ENCODE measurements around the gene RTN4RL1. TPM values are rescaled to one million over a fixed set of nuclear protein-coding genes. Genes with fewer than 3 reads are reported as not detected.

RTN4RL1 gene
- total RNA-seq, 1 donor from 2014 or later = 12.4 TPM

DNA sequence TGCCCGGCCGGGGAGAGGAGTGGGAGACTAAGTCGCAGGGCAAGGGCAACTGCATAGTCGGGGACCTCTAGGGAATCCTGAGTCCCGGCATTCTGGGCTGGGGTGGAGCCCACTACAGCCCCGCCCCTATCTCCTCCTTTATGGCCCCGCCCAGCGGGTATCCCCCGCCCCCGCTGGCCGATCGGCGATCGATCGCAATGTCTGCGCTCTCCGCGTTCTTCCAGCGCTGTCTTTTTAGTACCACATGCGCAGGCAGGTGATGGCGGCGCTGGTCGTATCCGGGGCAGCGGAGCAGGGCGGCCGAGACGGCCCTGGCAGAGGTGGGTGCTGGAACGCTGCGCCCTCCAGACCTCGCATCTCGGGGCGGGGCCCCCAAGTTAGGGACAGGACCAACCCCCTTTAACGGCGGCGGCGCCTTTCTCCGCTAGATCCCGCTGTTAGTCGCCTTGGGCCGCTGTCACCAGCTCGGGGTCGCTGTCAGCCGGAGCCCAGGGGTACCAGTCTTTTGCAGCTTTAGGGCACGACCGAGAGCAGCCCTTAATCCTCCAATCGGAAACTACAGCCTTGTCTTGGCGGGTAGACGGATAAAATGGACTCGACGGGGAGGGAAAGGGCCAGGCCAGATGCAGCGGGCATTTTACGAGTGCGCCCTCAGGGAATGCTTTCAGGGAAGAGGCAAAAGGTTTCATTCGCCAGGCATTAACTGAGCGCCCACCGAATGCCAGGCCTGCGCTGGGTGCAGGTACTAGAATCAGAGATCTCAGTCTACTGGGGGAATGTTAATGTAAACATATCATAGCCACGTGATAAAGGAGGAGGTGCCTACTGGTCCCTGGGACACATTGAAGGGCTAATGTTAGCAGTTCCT, 5.0 kb upstream of the RTN4RL1 start, which contains the start of gene DPH1:
DPH1 (plus strand) TSS at position 243 of the 868 bp plus-strand sequence; CDS start at position 260, 17 bp downstream.
- peak within 1 kb of the TSS; percentile 98 for H3K4me3 Mint-ChIP-seq (ENCODE audit: low read depth)
- no peaks in the 10 kb centered on the region for H3K36me3 Mint-ChIP-seq (ENCODE audit: insufficient read depth)
- H3K27me3 Mint-ChIP-seq = peaks cover 14% of the 10 kb centered on the region
- H3K9me3 Mint-ChIP-seq (ENCODE audit: low read depth) = no peaks in the 10 kb centered on the region
- peak within 1 kb of the TSS; percentile 94 for H3K27ac Mint-ChIP-seq
- DNase-seq (ENCODE audit: low spot score, unreplicated experiment) = peak; percentile 76
- peaks cover 4% of the 10 kb centered on the region for H3K4me1 Mint-ChIP-seq (ENCODE audit: low read depth)
- TF ChIP-seq, protein P1, sequence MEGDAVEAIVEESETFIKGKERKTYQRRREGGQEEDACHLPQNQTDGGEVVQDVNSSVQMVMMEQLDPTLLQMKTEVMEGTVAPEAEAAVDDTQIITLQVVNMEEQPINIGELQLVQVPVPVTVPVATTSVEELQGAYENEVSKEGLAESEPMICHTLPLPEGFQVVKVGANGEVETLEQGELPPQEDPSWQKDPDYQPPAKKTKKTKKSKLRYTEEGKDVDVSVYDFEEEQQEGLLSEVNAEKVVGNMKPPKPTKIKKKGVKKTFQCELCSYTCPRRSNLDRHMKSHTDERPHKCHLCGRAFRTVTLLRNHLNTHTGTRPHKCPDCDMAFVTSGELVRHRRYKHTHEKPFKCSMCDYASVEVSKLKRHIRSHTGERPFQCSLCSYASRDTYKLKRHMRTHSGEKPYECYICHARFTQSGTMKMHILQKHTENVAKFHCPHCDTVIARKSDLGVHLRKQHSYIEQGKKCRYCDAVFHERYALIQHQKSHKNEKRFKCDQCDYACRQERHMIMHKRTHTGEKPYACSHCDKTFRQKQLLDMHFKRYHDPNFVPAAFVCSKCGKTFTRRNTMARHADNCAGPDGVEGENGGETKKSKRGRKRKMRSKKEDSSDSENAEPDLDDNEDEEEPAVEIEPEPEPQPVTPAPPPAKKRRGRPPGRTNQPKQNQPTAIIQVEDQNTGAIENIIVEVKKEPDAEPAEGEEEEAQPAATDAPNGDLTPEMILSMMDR (IDR thresholded peaks at IDR 0.05; ENCODE audit: unreplicated experiment) = no peak

DNA sequence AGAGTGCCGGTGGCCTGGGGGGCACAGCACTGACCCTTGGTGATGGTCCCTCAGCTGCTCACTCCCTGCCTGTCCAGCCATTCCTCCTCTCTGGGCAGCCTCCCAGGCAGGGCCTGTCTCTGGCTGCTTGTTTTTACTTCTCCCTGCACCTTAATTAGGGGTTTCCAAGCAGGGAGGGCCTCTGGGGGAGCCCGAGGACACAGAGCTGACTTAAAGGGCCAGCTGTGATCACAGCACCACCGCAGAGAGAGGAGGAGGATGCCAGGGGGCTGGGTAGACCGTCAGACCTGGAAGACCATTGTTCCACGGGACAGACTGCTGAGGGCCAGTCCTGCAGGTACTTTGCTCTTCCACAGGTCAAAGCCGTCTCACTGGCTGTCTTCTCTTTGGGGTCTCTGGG, 3.6 kb upstream of the RTN4RL1 start:
- Mint-ChIP-seq H3K27ac (no peak overlapping the region), H3K9me3 (ENCODE audit: low read depth) (no peaks in the 10 kb centered on the region), H3K36me3 (ENCODE audit: insufficient read depth) (no peaks in the 10 kb centered on the region), H3K4me1 (ENCODE audit: low read depth) (peaks cover 4% of the 10 kb centered on the region), H3K4me3 (ENCODE audit: low read depth) (peak overlapping the region; percentile 48), H3K27me3 (peaks cover 14% of the 10 kb centered on the region)
- no peak for DNase-seq (ENCODE audit: low spot score, unreplicated experiment)
- TF ChIP-seq, protein P1 (IDR thresholded peaks at IDR 0.05; ENCODE audit: unreplicated experiment) = no peak

DNA sequence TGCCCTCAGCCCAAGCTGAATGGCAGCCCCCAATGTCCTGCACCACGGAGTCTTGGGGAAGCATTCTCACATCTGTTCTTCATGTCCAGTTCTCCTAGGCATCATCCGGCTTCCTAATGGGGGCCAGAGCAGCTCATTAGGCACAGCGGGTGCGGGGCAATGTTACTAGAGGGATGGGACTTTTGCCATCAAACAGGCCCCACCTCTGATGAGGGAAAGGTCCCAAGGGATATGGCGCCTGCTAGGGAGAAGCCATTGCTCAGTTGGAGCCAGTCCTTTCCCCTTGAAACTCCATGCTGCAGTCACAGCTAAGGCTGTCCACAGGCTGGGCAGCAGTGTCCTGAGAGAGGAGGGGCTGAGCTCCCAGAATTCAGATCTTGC, 3.1 kb upstream of the RTN4RL1 start:
- H3K4me3 Mint-ChIP-seq (ENCODE audit: low read depth) = no peak overlapping the region
- H3K27ac Mint-ChIP-seq = no peak overlapping the region
- H3K36me3 Mint-ChIP-seq (ENCODE audit: insufficient read depth) = no peaks in the 10 kb centered on the region
- no peaks in the 10 kb centered on the region for H3K9me3 Mint-ChIP-seq (ENCODE audit: low read depth)
- H3K4me1 Mint-ChIP-seq (ENCODE audit: low read depth) = peaks cover 4% of the 10 kb centered on the region
- peaks cover 14% of the 10 kb centered on the region for H3K27me3 Mint-ChIP-seq
- DNase-seq (ENCODE audit: low spot score, unreplicated experiment) = no peak
- TF ChIP-seq, protein P1 (IDR thresholded peaks at IDR 0.05; ENCODE audit: unreplicated experiment) = no peak

DNA sequence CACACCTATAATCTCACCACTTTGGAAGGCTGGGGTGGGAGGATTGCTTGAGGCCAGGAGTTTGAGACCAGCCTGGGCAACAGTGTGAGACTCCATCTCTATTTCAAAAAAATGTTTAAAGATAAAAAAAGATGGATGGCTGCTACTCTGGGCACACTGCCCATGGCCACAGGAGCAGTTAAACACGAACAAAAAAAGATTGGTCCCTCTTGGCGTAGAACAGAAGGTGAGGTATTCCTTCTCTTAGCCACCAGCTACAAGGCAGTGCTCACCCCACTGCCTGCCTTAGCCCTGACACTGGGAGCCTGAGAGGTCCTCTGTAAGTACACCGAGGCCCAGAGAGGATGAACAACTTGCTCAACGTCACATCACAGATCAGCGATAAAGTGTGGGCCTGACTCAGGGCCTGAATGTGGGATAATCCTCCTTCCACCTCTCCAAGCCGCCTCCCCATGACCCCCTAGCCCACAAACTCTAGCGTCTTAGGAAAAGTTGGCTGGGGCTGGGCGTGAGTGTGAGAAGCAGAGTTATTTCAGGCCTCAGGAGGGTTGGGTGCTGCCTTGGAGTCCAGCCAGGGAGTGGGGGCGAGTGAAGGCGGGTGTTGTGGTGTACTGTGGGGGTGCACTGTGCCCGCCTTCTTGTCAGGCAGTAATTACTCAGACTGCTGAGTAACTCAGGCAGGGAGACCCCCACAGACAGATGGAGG, 2.5 kb upstream of the RTN4RL1 start:
- H3K4me1 Mint-ChIP-seq (ENCODE audit: low read depth) = peaks cover 4% of the 10 kb centered on the region
- no peaks in the 10 kb centered on the region for H3K9me3 Mint-ChIP-seq (ENCODE audit: low read depth)
- TF ChIP-seq, protein P1 (IDR thresholded peaks at IDR 0.05; ENCODE audit: unreplicated experiment) = no peak
- H3K4me3 Mint-ChIP-seq (ENCODE audit: low read depth) = peak overlapping the region; percentile 33
- peaks cover 14% of the 10 kb centered on the region for H3K27me3 Mint-ChIP-seq
- no peak for DNase-seq (ENCODE audit: low spot score, unreplicated experiment)
- H3K36me3 Mint-ChIP-seq (ENCODE audit: insufficient read depth) = no peaks in the 10 kb centered on the region
- no peak overlapping the region for H3K27ac Mint-ChIP-seq

DNA sequence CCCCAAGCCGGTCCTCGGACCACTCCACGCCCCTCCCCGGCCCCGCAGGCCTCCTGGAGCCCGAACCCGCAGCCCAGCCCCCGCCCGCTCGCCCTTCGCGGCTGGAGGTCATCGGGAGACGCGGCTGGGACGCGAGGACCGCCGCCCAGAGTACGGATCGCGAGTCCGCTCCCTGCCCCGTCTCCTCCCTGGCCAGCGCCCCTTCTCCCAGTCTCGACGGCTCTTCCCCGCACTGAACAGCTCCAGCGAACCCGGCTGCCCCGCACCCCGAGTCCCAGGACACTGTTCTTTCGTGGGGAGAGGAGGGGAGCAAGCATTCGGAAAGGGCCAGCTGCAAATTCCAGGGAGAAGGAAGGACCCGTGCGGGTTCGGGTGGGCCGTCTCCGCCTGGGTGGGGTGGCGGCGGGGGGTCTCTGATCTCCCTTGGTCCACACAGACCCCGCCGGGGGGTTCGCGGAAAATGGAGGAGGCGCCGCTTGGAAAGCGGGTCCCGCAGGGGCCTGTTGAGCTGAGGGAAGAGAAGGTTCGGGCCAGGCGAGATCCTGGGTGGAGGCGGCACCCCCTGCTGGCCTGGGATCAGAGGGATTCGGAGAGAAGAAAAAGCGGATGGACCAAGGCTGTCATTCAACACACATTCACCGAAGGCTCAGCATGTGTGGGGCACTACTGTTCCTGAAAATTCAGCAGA, 632 bp upstream of the RTN4RL1 start:
- Mint-ChIP-seq H3K4me3 (ENCODE audit: low read depth) (peak overlapping the region; percentile 75), H3K4me1 (ENCODE audit: low read depth) (peaks cover 1% of the 10 kb centered on the region), H3K27ac (peak overlapping the region; percentile 89), H3K27me3 (peaks cover 16% of the 10 kb centered on the region), H3K9me3 (ENCODE audit: low read depth) (no peaks in the 10 kb centered on the region), H3K36me3 (ENCODE audit: insufficient read depth) (no peaks in the 10 kb centered on the region)
- TF ChIP-seq, protein P1 (IDR thresholded peaks at IDR 0.05; ENCODE audit: unreplicated experiment) = peak; percentile 78
- DNase-seq (ENCODE audit: low spot score, unreplicated experiment) = peak; percentile 64
